Neural cell (in vitro differentiated cells): ENCODE measurements around the gene RMDN2. TPM values are rescaled to one million over a fixed set of nuclear protein-coding genes. Genes with fewer than 3 reads are reported as not detected.

Source experiments
- H2AFZ ChIP-seq: fragments of 200-600, 300-800 bp; sonication (generic), shearing (Covaris generic); 2 replicates; pipeline ENCODE4 v1.6.0; 2014; ENCODE audit warnings: low read depth, mild to moderate bottlenecking, antibody characterized with exemption, low read length, moderate library complexity
- H3F3A ChIP-seq: fragments of 200-600 bp; shearing (Covaris generic); 2 replicates; pipeline ENCODE4 v1.6.1; 2016; ENCODE audit warnings: mild to moderate bottlenecking, moderate library complexity, mixed read lengths, antibody characterized with exemption, low read length; ENCODE audit not compliant: insufficient read depth, poor library complexity, severe bottlenecking
- H3K27ac ChIP-seq: fragments of 200-600, 300-800 bp; sonication (generic), shearing (Covaris generic); 2 replicates; pipeline ENCODE4 v1.5.1; 2014; ENCODE audit warnings: mild to moderate bottlenecking, low read length, moderate library complexity
- H3K27me3 ChIP-seq: fragments of 300-800, 200-600 bp; sonication (generic), shearing (Covaris generic); 2 replicates; pipeline ENCODE4 v1.6.0; 2014; ENCODE audit warnings: mild to moderate bottlenecking, low read depth, low read length, moderate library complexity; ENCODE audit not compliant: insufficient read depth
- H3K36me3 ChIP-seq: fragments of 300-800, 200-600 bp; sonication (generic), shearing (Covaris generic); 2 replicates; pipeline ENCODE4 v1.5.1; 2014; ENCODE audit warnings: mild to moderate bottlenecking, antibody characterized with exemption, low read length, moderate library complexity; ENCODE audit not compliant: insufficient read depth
- H3K4me2 ChIP-seq: fragments of 300-800, 200-600 bp; sonication (generic), shearing (Covaris generic); 2 replicates; pipeline ENCODE4 v1.6.0; 2014; ENCODE audit warnings: mild to moderate bottlenecking, low read length
- H3K4me3 ChIP-seq: fragments of 300-800, 200-600 bp; sonication (generic), shearing (Covaris generic); 2 replicates; pipeline ENCODE4 v1.5.1; 2014; ENCODE audit warnings: mild to moderate bottlenecking, low read length, moderate library complexity
- H3K79me2 ChIP-seq: fragments of 200-600 bp; shearing (Covaris generic); replicated peaks from 2 replicates; pipeline ENCODE4 v1.6.0; 2014; ENCODE audit warnings: mild to moderate bottlenecking, low read length, moderate library complexity; ENCODE audit not compliant: insufficient read depth
- H3K9ac ChIP-seq: fragments of 300-800, 200-600 bp; sonication (generic), shearing (Covaris generic); 2 replicates; pipeline ENCODE4 v1.6.1; 2016; ENCODE audit warnings: mild to moderate bottlenecking, low read length, mixed read lengths
- H3K9me2 ChIP-seq: fragments of 200-600 bp; shearing (Covaris generic); 2 replicates; pipeline ENCODE4 v1.6.1; 2016; ENCODE audit warnings: mild to moderate bottlenecking, low read length, mixed read lengths; ENCODE audit not compliant: insufficient read depth
- H3K9me3 ChIP-seq: fragments of 200-600, 300-800 bp; sonication (generic), shearing (Covaris generic); 2 replicates; pipeline ENCODE4 v1.6.1; 2016; ENCODE audit warnings: mild to moderate bottlenecking, mixed run types, low read length, moderate library complexity, mixed read lengths
- H4K20me1 ChIP-seq: fragments of 200-600 bp; shearing (Covaris generic); 2 replicates; pipeline ENCODE4 v1.6.1; 2016; ENCODE audit warnings: mild to moderate bottlenecking, mixed run types; ENCODE audit not compliant: insufficient read depth
- CTCF ChIP-seq: fragments of 450-650 bp; IDR thresholded peaks from 2 replicates; pipeline ENCODE4 v1.5.1; 2014; ENCODE audit warnings: antibody characterized with exemption, mild to moderate bottlenecking, moderate library complexity; ENCODE audit not compliant: poor library complexity, severe bottlenecking
- EP300 ChIP-seq: fragments of 450-650 bp; conservative IDR thresholded peaks from 2 replicates; pipeline ENCODE4 v1.6.1; 2014; ENCODE audit warnings: antibody characterized with exemption, mild to moderate bottlenecking, moderate library complexity; ENCODE audit not compliant: poor library complexity, severe bottlenecking
- EZH2 ChIP-seq: fragments of 200-600, 300-800 bp; shearing (Covaris generic), sonication (generic); IDR thresholded peaks from 2 replicates; pipeline ENCODE4 v1.6.1; 2014; ENCODE audit warnings: antibody characterized with exemption, low read length, borderline replicate concordance, mild to moderate bottlenecking; ENCODE audit not compliant: insufficient read depth, poor library complexity, severe bottlenecking
- MXI1 ChIP-seq: fragments of 450-650 bp; conservative IDR thresholded peaks from 2 replicates; pipeline ENCODE4 v1.6.1; 2014; ENCODE audit warnings: antibody characterized with exemption, mild to moderate bottlenecking; ENCODE audit not compliant: poor library complexity, severe bottlenecking
- POLR2AphosphoS5 ChIP-seq: IDR thresholded peaks from 2 replicates; pipeline ENCODE4 v1.6.1; 2012
- RAD21 ChIP-seq: fragments of 450-650 bp; conservative IDR thresholded peaks from 2 replicates; pipeline ENCODE4 v1.6.1; 2014; ENCODE audit warnings: antibody characterized with exemption, mild to moderate bottlenecking, moderate library complexity
- SMC3 ChIP-seq: fragments of 450-650 bp; conservative IDR thresholded peaks from 2 replicates; pipeline ENCODE4 v1.6.1; 2014; ENCODE audit warnings: antibody characterized with exemption, mild to moderate bottlenecking, moderate library complexity; ENCODE audit not compliant: poor library complexity
- TAF1 ChIP-seq: IDR thresholded peaks from 2 replicates; pipeline ENCODE4 v1.6.1; 2012; ENCODE audit warnings: low read depth
- polyA plus RNA-seq: library from polyadenylated mRNA; depleted of rRNA; stranded (reverse); fragments of >200 nt; gene quantifications from 2 replicates; pipeline ENCODE4 v1.2.3, GENCODE V29; 2014
- TF ChIP-seq, protein P1 (sequence below): IDR thresholded peaks from 2 replicates; pipeline ENCODE4 v1.6.1; 2012; ENCODE audit warnings: borderline replicate concordance

The RMDN2 gene
- polyA plus RNA-seq, 1 donor from 2014 or later: 5.5 TPM

- Histone ChIP-seq H3K9me3 (no peaks in the 10 kb centered on the region), H3K4me2 (no peak overlapping the region), H4K20me1 (no peaks in the 10 kb centered on the region), H3F3A (no peaks in the 10 kb centered on the region), H3K4me3 (no peak overlapping the region), H2AFZ (no peak overlapping the region), H3K36me3 (no peaks in the 10 kb centered on the region), H3K79me2 (no peaks in the 10 kb centered on the region), H3K27me3 (no peaks in the 10 kb centered on the region), H3K9ac (no peak overlapping the region), H3K27ac (no peak overlapping the region), H3K9me2 (no peaks in the 10 kb centered on the region)
- TF ChIP-seq, protein P1, sequence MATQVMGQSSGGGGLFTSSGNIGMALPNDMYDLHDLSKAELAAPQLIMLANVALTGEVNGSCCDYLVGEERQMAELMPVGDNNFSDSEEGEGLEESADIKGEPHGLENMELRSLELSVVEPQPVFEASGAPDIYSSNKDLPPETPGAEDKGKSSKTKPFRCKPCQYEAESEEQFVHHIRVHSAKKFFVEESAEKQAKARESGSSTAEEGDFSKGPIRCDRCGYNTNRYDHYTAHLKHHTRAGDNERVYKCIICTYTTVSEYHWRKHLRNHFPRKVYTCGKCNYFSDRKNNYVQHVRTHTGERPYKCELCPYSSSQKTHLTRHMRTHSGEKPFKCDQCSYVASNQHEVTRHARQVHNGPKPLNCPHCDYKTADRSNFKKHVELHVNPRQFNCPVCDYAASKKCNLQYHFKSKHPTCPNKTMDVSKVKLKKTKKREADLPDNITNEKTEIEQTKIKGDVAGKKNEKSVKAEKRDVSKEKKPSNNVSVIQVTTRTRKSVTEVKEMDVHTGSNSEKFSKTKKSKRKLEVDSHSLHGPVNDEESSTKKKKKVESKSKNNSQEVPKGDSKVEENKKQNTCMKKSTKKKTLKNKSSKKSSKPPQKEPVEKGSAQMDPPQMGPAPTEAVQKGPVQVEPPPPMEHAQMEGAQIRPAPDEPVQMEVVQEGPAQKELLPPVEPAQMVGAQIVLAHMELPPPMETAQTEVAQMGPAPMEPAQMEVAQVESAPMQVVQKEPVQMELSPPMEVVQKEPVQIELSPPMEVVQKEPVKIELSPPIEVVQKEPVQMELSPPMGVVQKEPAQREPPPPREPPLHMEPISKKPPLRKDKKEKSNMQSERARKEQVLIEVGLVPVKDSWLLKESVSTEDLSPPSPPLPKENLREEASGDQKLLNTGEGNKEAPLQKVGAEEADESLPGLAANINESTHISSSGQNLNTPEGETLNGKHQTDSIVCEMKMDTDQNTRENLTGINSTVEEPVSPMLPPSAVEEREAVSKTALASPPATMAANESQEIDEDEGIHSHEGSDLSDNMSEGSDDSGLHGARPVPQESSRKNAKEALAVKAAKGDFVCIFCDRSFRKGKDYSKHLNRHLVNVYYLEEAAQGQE: no peak
- no peak for TF ChIP-seq CTCF
- no peak for TF ChIP-seq EZH2
- TF ChIP-seq SMC3: no peak
- TF ChIP-seq EP300: no peak
- no peak for TF ChIP-seq POLR2AphosphoS5
- no peak for TF ChIP-seq MXI1
- TF ChIP-seq TAF1: no peak
- TF ChIP-seq RAD21: no peak
Observed at GRCh38 chr2:38028829-38029228, 103.7 kb downstream of the RMDN2 start.

DNA sequence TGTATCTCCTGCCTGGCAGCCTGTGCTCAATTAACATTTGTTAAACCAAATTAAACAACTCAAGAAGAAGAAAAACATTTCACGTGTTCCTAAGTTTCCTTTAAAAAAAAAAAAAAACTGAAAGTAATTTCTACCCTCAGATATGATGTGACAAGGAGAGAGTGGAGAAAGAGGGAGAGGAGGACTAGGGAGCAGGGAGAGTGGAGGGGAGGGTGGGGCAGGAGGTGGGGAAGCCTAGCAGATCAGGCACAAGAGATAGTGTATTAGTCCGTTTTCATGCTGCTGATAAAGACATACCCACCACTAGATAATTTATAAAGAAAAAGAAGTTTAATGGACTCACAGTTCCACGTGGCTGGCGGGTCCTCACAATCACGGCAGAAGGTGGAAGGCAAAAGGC lies 104.4 kb downstream of the RMDN2 start:
- Histone ChIP-seq H3F3A (no peaks in the 10 kb centered on the region), H2AFZ (no peak overlapping the region), H3K4me2 (no peak overlapping the region), H3K36me3 (no peaks in the 10 kb centered on the region), H3K9me3 (no peaks in the 10 kb centered on the region), H3K27ac (no peak overlapping the region), H3K27me3 (no peaks in the 10 kb centered on the region), H3K9ac (no peak overlapping the region), H4K20me1 (no peaks in the 10 kb centered on the region), H3K4me3 (no peak overlapping the region), H3K9me2 (no peaks in the 10 kb centered on the region), H3K79me2 (no peaks in the 10 kb centered on the region)
- TF ChIP-seq, protein P1: no peak
- no peak for TF ChIP-seq SMC3
- no peak for TF ChIP-seq MXI1
- TF ChIP-seq TAF1: no peak
- no peak for TF ChIP-seq CTCF
- TF ChIP-seq EP300: no peak
- TF ChIP-seq POLR2AphosphoS5: no peak
- no peak for TF ChIP-seq RAD21
